ENCODE results near the gene TFR2.

TFR2 gene

GRCh38 chr7:100582041-100582579 lies 59.2 kb downstream of the TFR2 start:
- Histone ChIP-seq H3K4me1 (ENCODE audit: insufficient read depth, low read length, severe bottlenecking) (peaks cover 30% of the 10 kb centered on the region), H4K20me1 (ENCODE audit: insufficient read depth, low read length) (no peaks in the 10 kb centered on the region), H2AFZ (ENCODE audit: low read length) (no peak overlapping the region), H3K27me3 (ENCODE audit: insufficient read depth, low read length) (no peaks in the 10 kb centered on the region), H3K79me2 (ENCODE audit: insufficient read depth, low read length) (no peaks in the 10 kb centered on the region), H3K4me2 (ENCODE audit: low read length) (no peak overlapping the region), H3K9me3 (ENCODE audit: low read length) (no peaks in the 10 kb centered on the region), H3K9ac (ENCODE audit: low read length) (no peak overlapping the region), H3K9me2 (ENCODE audit: low read depth, low read length) (no peaks in the 10 kb centered on the region), H3K27ac (ENCODE audit: low read depth, low read length, poor library complexity, severe bottlenecking) (no peak overlapping the region), H3K36me3 (ENCODE audit: insufficient read depth, low read length) (peaks cover 57% of the 10 kb centered on the region), H3F3A (ENCODE audit: insufficient read depth, low read length) (no peaks in the 10 kb centered on the region), H3K4me3 (ENCODE audit: low read depth, low read length, poor library complexity, severe bottlenecking) (no peak overlapping the region)
- TF ChIP-seq CTCF (IDR thresholded peaks at IDR 0.05; ENCODE audit: low read length) (no peak), EZH2 (IDR thresholded peaks at IDR 0.05; ENCODE audit: borderline replicate concordance, low read length) (no peak)

GRCh38 chr7:100580466-100581283 lies 60.7 kb downstream of the TFR2 start:
- no peak for TF ChIP-seq CTCF (IDR thresholded peaks at IDR 0.05; ENCODE audit: low read length)
- TF ChIP-seq EZH2 (IDR thresholded peaks at IDR 0.05; ENCODE audit: borderline replicate concordance, low read length) = no peak
- Histone ChIP-seq H3K4me1 (ENCODE audit: insufficient read depth, low read length, severe bottlenecking) (peaks cover 27% of the 10 kb centered on the region), H3K27ac (ENCODE audit: low read depth, low read length, poor library complexity, severe bottlenecking) (no peak overlapping the region), H3K9me2 (ENCODE audit: low read depth, low read length) (no peaks in the 10 kb centered on the region), H3K4me3 (ENCODE audit: low read depth, low read length, poor library complexity, severe bottlenecking) (no peak overlapping the region), H4K20me1 (ENCODE audit: insufficient read depth, low read length) (no peaks in the 10 kb centered on the region), H2AFZ (ENCODE audit: low read length) (no peak overlapping the region), H3K79me2 (ENCODE audit: insufficient read depth, low read length) (no peaks in the 10 kb centered on the region), H3K36me3 (ENCODE audit: insufficient read depth, low read length) (peaks cover 71% of the 10 kb centered on the region), H3K4me2 (ENCODE audit: low read length) (no peak overlapping the region), H3K9ac (ENCODE audit: low read length) (no peak overlapping the region), H3K27me3 (ENCODE audit: insufficient read depth, low read length) (no peaks in the 10 kb centered on the region), H3F3A (ENCODE audit: insufficient read depth, low read length) (no peaks in the 10 kb centered on the region), H3K9me3 (ENCODE audit: low read length) (no peaks in the 10 kb centered on the region)

- no peaks in the 10 kb centered on the region for H3K27me3 ChIP-seq (ENCODE audit: insufficient read depth, low read length)
- no peak for TF ChIP-seq EZH2 (IDR thresholded peaks at IDR 0.05; ENCODE audit: borderline replicate concordance, low read length)
- no peaks in the 10 kb centered on the region for H3K9me2 ChIP-seq (ENCODE audit: low read depth, low read length)
- no peak overlapping the region for H3K4me2 ChIP-seq (ENCODE audit: low read length)
- H3K9me3 ChIP-seq (ENCODE audit: low read length) = no peaks in the 10 kb centered on the region
- H4K20me1 ChIP-seq (ENCODE audit: insufficient read depth, low read length) = no peaks in the 10 kb centered on the region
- peaks cover 8% of the 10 kb centered on the region for H3K4me1 ChIP-seq (ENCODE audit: insufficient read depth, low read length, severe bottlenecking)
- H3K79me2 ChIP-seq (ENCODE audit: insufficient read depth, low read length) = no peaks in the 10 kb centered on the region
- H3F3A ChIP-seq (ENCODE audit: insufficient read depth, low read length) = no peaks in the 10 kb centered on the region
- H3K27ac ChIP-seq (ENCODE audit: low read depth, low read length, poor library complexity, severe bottlenecking) = no peak overlapping the region
- H2AFZ ChIP-seq (ENCODE audit: low read length) = no peak overlapping the region
- peaks cover 89% of the 10 kb centered on the region for H3K36me3 ChIP-seq (ENCODE audit: insufficient read depth, low read length)
- H3K9ac ChIP-seq (ENCODE audit: low read length) = no peak overlapping the region
- H3K4me3 ChIP-seq (ENCODE audit: low read depth, low read length, poor library complexity, severe bottlenecking) = no peak overlapping the region
Measured at GRCh38 chr7:100578246-100579183, 62.8 kb downstream of the TFR2 start.

All from OCI-LY1 (cell line).